GM18909 (cell line): ENCODE measurements around the gene CTNND2.

Source experiments
- ATAC-seq: cut with Tn5 transposase; IDR thresholded peaks from one replicate; pipeline ENCODE4 v1.9.1; 2021; ENCODE audit warnings: mild to moderate bottlenecking; ENCODE audit not compliant: unreplicated experiment, poor library complexity

The CTNND2 gene

GRCh38 chr5:11239261-11240015 is 664.8 kb downstream of the CTNND2 start:
- no peak for ATAC-seq

- no peak for ATAC-seq
Observed at GRCh38 chr5:11234501-11234911, 669.7 kb downstream of the CTNND2 start.

- ATAC-seq = no peak
Observed at GRCh38 chr5:11230890-11231289, 673.4 kb downstream of the CTNND2 start.

GRCh38 chr5:11227064-11227463 is 677.2 kb downstream of the CTNND2 start:
- ATAC-seq = no peak

GRCh38 chr5:11224436-11225187 is 679.6 kb downstream of the CTNND2 start:
- ATAC-seq = no peak

- no peak for ATAC-seq
Observed at GRCh38 chr5:11222169-11222568, 682.1 kb downstream of the CTNND2 start.

GRCh38 chr5:11214864-11215644 is 689.2 kb downstream of the CTNND2 start:
- no peak for ATAC-seq

GRCh38 chr5:11212706-11213105 is 691.5 kb downstream of the CTNND2 start:
- no peak for ATAC-seq

- no peak for ATAC-seq
Observed at GRCh38 chr5:11197726-11198125, 706.5 kb downstream of the CTNND2 start.

GRCh38 chr5:11191673-11192072 is 712.6 kb downstream of the CTNND2 start:
- no peak for ATAC-seq

GRCh38 chr5:11182441-11183080 is 721.7 kb downstream of the CTNND2 start:
- peak; percentile 65 for ATAC-seq

GRCh38 chr5:11181940-11182339 is 722.3 kb downstream of the CTNND2 start:
- ATAC-seq = no peak

- ATAC-seq = no peak
Observed at GRCh38 chr5:11180890-11181289, 723.4 kb downstream of the CTNND2 start.

- no peak for ATAC-seq
Observed at GRCh38 chr5:11177999-11178711, 726.1 kb downstream of the CTNND2 start.

- ATAC-seq = no peak
Observed at GRCh38 chr5:11174591-11174990, 729.7 kb downstream of the CTNND2 start.

GRCh38 chr5:11172484-11172883 is 731.8 kb downstream of the CTNND2 start:
- no peak for ATAC-seq

GRCh38 chr5:11171236-11171635 is 733.0 kb downstream of the CTNND2 start:
- ATAC-seq = no peak

GRCh38 chr5:11166923-11167322 is 737.3 kb downstream of the CTNND2 start:
- ATAC-seq = no peak

- ATAC-seq = no peak
Observed at GRCh38 chr5:11164531-11165294, 739.5 kb downstream of the CTNND2 start.
